BE2C (cell line): ENCODE results near the gene CASK.

Experiments used
- DNase-seq: peaks from one replicate; pipeline ENCODE4 v3.0.0-alpha.2; 2020
- H3K27me3 ChIP-seq: fragments of 250-450 bp; sonication (Bioruptor Pico); 2 replicates; pipeline ENCODE4 v1.5.1; 2020; ENCODE audit warnings: mild to moderate bottlenecking
- H3K36me3 ChIP-seq: fragments of 250-450 bp; sonication (Bioruptor Pico); 2 replicates; pipeline ENCODE4 v1.5.1; 2020; ENCODE audit warnings: mild to moderate bottlenecking
- H3K4me1 ChIP-seq: fragments of 250-450 bp; sonication (Bioruptor Pico); 2 replicates; pipeline ENCODE4 v1.5.1; 2020
- H3K4me3 ChIP-seq: 2 replicates; pipeline ENCODE4 v1.5.1; 2011; ENCODE audit warnings: low read depth, low read length
- H3K9me3 ChIP-seq: fragments of 250-450 bp; sonication (Bioruptor Pico); 2 replicates; pipeline ENCODE4 v1.5.1; 2020
- TF ChIP-seq, protein P1 (sequence below): IDR thresholded peaks from 2 replicates; pipeline ENCODE4 v1.5.1; 2012; ENCODE audit warnings: mild to moderate bottlenecking, low read depth, low read length

Gene CASK

DNA sequence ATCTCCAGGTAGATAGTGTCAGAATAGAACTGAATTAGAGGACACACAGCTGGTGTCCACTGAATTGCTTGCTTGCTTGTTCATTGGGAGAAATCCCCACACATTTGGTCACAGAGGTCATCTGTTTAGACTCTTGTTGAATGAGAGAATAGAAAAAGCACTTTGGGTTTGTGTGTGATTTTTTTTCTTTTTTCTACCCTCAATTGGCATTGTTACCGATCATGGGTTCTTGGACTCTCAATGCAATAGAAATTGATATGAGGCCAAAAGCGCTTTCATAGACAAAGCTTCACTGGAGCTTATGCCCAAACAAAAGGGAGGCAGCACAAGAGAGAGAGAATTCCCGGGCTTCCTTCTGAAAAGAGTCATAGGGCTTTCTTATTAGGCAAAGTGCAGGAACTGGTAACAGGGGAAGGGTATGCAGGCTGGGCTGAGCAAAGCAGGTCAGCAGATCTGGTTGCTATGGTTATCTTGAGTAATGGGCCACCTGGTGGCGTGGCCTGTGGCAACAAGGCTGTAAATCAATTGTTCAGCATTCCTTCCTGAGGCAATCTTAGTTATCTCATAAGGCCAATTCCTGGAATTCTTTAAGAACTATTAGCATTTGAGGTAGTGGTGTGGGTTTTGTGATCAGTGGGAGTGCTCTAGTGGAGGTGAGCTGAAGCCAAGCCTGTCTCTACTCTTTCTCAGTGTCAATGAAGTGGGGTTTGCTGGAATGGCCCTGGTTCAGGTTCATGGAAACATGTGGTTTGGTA, 204.7 kb downstream of the CASK start:
- DNase-seq: no peak
- Histone ChIP-seq H3K4me3 (no peak overlapping the region), H3K9me3 (no peaks in the 10 kb centered on the region), H3K4me1 (no peaks in the 10 kb centered on the region), H3K36me3 (no peaks in the 10 kb centered on the region), H3K27me3 (no peaks in the 10 kb centered on the region)
- TF ChIP-seq, protein P1, sequence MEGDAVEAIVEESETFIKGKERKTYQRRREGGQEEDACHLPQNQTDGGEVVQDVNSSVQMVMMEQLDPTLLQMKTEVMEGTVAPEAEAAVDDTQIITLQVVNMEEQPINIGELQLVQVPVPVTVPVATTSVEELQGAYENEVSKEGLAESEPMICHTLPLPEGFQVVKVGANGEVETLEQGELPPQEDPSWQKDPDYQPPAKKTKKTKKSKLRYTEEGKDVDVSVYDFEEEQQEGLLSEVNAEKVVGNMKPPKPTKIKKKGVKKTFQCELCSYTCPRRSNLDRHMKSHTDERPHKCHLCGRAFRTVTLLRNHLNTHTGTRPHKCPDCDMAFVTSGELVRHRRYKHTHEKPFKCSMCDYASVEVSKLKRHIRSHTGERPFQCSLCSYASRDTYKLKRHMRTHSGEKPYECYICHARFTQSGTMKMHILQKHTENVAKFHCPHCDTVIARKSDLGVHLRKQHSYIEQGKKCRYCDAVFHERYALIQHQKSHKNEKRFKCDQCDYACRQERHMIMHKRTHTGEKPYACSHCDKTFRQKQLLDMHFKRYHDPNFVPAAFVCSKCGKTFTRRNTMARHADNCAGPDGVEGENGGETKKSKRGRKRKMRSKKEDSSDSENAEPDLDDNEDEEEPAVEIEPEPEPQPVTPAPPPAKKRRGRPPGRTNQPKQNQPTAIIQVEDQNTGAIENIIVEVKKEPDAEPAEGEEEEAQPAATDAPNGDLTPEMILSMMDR: no peak

DNA sequence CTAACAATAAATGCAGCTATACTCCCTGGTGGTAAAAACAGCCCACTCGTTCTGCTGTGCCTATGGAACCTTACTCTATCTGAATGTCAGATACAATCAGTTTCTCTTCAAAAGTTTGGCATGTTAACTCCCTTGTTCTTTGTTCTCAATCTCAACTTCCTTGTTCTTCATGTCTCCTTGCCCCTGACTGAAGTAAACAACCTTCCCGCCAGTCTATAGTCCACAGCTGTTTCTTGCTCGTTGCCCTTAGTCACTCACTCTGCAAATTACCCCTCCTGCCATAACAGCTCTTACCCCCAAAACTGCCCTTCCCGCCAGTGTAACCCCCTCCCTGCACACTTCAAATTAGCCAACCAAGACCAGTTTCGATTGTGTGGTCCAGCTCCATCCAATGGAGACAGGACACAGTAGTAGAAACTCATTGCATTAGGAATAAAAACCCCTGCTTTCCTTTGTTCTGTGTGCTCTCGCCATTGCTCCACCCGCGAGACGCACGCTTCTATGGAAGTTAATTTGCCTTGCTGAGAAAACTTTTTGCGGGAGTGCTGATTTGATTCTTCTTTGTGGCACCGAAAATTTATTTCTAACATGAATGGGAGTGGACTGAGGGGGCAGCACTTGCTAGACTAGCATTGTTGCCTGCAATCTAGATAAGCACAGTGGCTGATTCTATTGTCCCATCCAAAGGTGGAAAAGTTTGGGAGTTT, 206.4 kb downstream of the CASK start:
- H3K9me3 ChIP-seq: no peaks in the 10 kb centered on the region
- DNase-seq: no peak
- no peak overlapping the region for H3K4me3 ChIP-seq
- no peaks in the 10 kb centered on the region for H3K36me3 ChIP-seq
- no peaks in the 10 kb centered on the region for H3K4me1 ChIP-seq
- no peaks in the 10 kb centered on the region for H3K27me3 ChIP-seq
- TF ChIP-seq, protein P1: no peak

DNA sequence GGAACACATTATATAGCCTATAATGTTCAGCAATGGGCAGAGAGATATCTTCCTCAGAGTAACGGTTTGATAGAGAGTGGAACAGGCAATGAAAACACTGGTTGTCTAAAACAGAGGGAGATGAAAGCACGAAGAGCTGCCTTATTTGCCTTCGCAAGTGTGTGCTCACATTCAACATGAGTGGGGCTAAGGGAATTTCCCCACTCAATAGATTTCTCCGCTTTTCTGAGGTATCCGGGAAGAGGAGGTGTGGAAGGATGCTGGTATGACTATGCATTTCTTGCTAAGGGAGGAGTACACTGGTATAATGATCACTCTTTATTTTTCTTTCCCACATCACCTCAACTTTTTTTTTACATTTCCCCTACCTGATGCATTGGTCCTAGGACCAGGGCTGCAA, 207.1 kb downstream of the CASK start:
- Histone ChIP-seq H3K27me3 (no peaks in the 10 kb centered on the region), H3K36me3 (no peaks in the 10 kb centered on the region), H3K9me3 (no peaks in the 10 kb centered on the region), H3K4me1 (no peaks in the 10 kb centered on the region), H3K4me3 (no peak overlapping the region)
- TF ChIP-seq, protein P1: no peak
- no peak for DNase-seq

DNA sequence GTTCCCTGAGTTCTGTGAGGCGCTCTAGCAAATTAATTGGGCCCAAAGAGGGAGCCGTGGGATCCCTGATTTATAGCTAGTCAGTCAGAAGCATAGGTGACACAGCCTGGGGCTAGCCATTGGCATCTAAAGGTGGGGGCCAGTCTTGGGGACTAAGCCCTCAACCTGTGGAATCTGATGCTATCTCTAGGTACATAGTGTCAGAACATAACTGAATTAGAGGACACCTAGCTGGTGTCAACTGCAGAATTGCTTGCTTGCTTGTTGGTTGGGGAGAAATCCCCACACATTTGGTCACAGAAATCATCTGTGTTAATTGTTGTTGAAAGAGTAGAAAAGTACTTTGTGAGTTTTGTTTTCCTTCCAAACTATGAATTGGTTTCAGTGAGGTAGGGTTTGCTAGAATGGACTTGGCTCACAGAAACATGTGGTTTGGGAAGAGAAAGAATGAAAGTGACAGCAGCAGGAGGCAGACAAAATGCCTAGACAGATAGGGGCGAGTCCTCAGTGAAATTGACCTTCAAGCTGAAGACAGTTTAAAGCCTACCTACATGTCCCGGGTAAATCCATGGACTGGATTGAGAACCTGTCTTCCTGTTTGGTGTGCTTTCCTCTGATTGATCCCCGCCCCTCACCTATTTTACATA, 212.2 kb downstream of the CASK start:
- Histone ChIP-seq H3K9me3 (no peaks in the 10 kb centered on the region), H3K27me3 (no peaks in the 10 kb centered on the region), H3K4me1 (no peaks in the 10 kb centered on the region), H3K36me3 (no peaks in the 10 kb centered on the region), H3K4me3 (no peak overlapping the region)
- TF ChIP-seq, protein P1: no peak
- DNase-seq: no peak

DNA sequence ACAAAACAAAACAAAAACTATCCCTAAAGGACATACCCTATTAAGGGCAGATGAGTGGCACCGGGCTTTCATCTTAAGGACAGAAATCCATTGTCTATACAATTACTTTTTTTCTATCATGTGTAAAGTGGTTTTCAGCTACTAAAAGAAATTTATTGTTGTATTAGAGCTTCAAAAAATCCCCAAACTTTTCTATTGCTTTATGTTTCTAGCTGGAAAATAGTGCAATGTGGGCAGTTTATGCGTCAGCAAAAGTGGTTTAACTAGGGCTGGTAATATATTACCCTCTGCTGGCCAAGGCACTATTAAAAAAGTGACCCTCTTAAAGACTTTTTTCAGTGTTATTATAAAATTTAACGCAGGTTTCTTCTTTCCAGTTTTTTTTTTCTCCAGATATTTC, 214.9 kb downstream of the CASK start:
- no peaks in the 10 kb centered on the region for H3K27me3 ChIP-seq
- no peaks in the 10 kb centered on the region for H3K36me3 ChIP-seq
- no peaks in the 10 kb centered on the region for H3K9me3 ChIP-seq
- TF ChIP-seq, protein P1: no peak
- DNase-seq: no peak
- H3K4me1 ChIP-seq: no peaks in the 10 kb centered on the region
- H3K4me3 ChIP-seq: no peak overlapping the region
